OCI-LY3 (cell line): ENCODE results near the gene AIF1.

Experiments used
- H2AFZ ChIP-seq: fragments of 200-600, 300-600 bp; shearing (Covaris generic); 2 replicates; pipeline ENCODE4 v1.6.0; 2014; ENCODE audit warnings: antibody characterized with exemption, low read depth, low read length
- H3K27ac ChIP-seq: fragments of 200-600, 300-600 bp; sonication (generic); 2 replicates; pipeline ENCODE4 v1.5.1; 2014; ENCODE audit warnings: mild to moderate bottlenecking, low read length, moderate library complexity, mixed read lengths
- H3K27me3 ChIP-seq: fragments of 200-600, 300-600 bp; sonication (generic); 2 replicates; pipeline ENCODE4 v1.6.1; 2014; ENCODE audit warnings: low read depth, low read length, mixed read lengths
- H3K36me3 ChIP-seq: fragments of 200-600, 300-600 bp; sonication (generic); replicated peaks from 2 replicates; pipeline ENCODE3; 2014; ENCODE audit warnings: low read depth, low read length, mixed read lengths
- H3K4me1 ChIP-seq: fragments of 300-600, 200-600 bp; sonication (generic); 2 replicates; pipeline ENCODE4 v1.6.1; 2014; ENCODE audit warnings: low read length, mixed read lengths
- H3K4me2 ChIP-seq: fragments of 200-600, 300-600 bp; sonication (generic); 2 replicates; pipeline ENCODE4 v1.6.1; 2014; ENCODE audit warnings: low read length, mixed read lengths
- H3K4me3 ChIP-seq: fragments of 300-600, 200-600 bp; sonication (generic); 2 replicates; pipeline ENCODE4 v1.5.1; 2014; ENCODE audit warnings: antibody characterized with exemption, mild to moderate bottlenecking, low read length, moderate library complexity
- H3K79me2 ChIP-seq: fragments of 300-600, 200-600 bp; shearing (Covaris generic); 2 replicates; pipeline ENCODE4 v1.6.1; 2014; ENCODE audit warnings: mild to moderate bottlenecking, low read length, mixed read lengths
- H3K9ac ChIP-seq: fragments of 300-600, 200-600 bp; shearing (Covaris generic); 2 replicates; pipeline ENCODE4 v1.6.0; 2014; ENCODE audit warnings: mild to moderate bottlenecking, low read length, moderate library complexity
- H3K9me3 ChIP-seq: fragments of 200-600, 300-600 bp; shearing (Covaris generic); 2 replicates; pipeline ENCODE4 v1.6.1; 2014; ENCODE audit warnings: low read length, mixed read lengths; ENCODE audit not compliant: insufficient read depth
- H4K20me1 ChIP-seq: fragments of 200-600, 300-600 bp; sonication (generic); 2 replicates; pipeline ENCODE4 v1.6.1; 2016; ENCODE audit warnings: low read length, mixed read lengths; ENCODE audit not compliant: insufficient read depth
- EZH2phosphoT487 ChIP-seq: fragments of 200-600 bp; shearing (Covaris generic); IDR thresholded peaks from 2 replicates; pipeline ENCODE4 v1.6.1; 2018; ENCODE audit warnings: antibody characterized with exemption, mixed run types, low read depth
- TF ChIP-seq, protein P1 (sequence below): fragments of 200-600, 300-600 bp; sonication (generic); IDR thresholded peaks from 2 replicates; pipeline ENCODE4 v1.5.1; 2014; ENCODE audit warnings: antibody characterized with exemption, low read length, low read depth

AIF1 gene

DNA sequence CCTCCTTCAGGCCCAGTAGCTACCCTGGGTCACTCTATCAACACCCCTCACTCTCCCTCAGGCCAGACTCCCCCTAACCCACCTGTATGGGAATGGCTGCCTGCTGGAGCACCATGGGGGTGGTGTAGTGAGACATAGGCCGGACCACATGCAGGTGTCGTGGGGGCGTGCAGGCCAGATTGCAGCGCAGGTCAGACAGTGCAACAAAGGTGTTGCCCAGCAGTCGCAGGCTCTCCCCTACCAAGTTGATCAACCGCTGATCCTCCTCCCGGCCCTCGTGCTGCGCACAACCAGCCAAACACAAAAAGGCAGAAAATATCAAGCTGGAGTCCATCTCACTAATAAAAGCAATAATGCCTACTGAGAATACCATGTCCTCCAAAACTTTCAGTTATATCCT lies 30.3 kb downstream of the AIF1 start:
- Histone ChIP-seq H3K27ac (no peak overlapping the region), H3K4me2 (no peak overlapping the region), H3K9ac (no peak overlapping the region), H2AFZ (no peak overlapping the region), H4K20me1 (no peaks in the 10 kb centered on the region), H3K27me3 (no peaks in the 10 kb centered on the region), H3K79me2 (peaks cover 14% of the 10 kb centered on the region), H3K36me3 (peaks cover 15% of the 10 kb centered on the region), H3K4me1 (no peaks in the 10 kb centered on the region), H3K4me3 (no peak overlapping the region), H3K9me3 (no peaks in the 10 kb centered on the region)
- no peak for TF ChIP-seq EZH2phosphoT487

DNA sequence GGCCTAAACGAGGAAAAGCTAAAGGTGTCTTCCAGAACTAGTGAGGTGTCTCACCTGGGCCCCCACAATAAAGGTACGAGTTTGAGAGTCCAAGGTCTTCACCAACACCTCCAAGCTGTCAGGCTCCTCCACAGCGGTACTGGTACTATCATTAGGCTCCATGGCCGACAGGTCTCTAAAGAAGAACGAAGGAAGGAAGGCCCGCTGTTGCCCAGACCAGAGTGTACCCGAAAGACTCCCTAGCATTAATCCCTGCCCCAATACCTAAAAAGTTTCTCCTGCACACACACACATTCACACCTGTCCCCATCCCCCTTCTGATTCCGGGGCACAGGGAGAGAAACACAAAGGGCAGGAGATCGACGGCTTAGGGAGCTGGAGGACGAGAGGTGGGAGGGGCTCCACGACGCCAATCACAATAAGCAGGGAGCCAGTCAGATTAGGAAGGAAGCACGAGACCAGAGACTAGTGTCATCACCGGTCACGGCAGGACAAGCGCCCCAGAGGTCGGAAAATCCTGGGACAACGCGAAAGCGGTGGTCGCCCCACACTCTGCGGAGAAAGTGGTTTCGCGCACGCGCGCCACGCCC lies 36.7 kb downstream of the AIF1 start:
- Histone ChIP-seq H3K4me3 (peak overlapping the region; percentile 96), H3K79me2 (peaks cover 39% of the 10 kb centered on the region), H4K20me1 (peaks cover 2% of the 10 kb centered on the region; the same call in 1 of the 2 replicates), H3K9me3 (no peaks in the 10 kb centered on the region), H2AFZ (0 out of 2 replicates have a peak overlapping the region, but pooled peaks have one; percentile 41), H3K27me3 (no peaks in the 10 kb centered on the region), H3K4me1 (peaks cover 8% of the 10 kb centered on the region), H3K9ac (peak overlapping the region; percentile 94), H3K27ac (peak overlapping the region; percentile 91), H3K4me2 (peak overlapping the region; percentile 87), H3K36me3 (peaks cover 10% of the 10 kb centered on the region)
- TF ChIP-seq, protein P1, sequence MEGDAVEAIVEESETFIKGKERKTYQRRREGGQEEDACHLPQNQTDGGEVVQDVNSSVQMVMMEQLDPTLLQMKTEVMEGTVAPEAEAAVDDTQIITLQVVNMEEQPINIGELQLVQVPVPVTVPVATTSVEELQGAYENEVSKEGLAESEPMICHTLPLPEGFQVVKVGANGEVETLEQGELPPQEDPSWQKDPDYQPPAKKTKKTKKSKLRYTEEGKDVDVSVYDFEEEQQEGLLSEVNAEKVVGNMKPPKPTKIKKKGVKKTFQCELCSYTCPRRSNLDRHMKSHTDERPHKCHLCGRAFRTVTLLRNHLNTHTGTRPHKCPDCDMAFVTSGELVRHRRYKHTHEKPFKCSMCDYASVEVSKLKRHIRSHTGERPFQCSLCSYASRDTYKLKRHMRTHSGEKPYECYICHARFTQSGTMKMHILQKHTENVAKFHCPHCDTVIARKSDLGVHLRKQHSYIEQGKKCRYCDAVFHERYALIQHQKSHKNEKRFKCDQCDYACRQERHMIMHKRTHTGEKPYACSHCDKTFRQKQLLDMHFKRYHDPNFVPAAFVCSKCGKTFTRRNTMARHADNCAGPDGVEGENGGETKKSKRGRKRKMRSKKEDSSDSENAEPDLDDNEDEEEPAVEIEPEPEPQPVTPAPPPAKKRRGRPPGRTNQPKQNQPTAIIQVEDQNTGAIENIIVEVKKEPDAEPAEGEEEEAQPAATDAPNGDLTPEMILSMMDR: no peak
- no peak for TF ChIP-seq EZH2phosphoT487

DNA sequence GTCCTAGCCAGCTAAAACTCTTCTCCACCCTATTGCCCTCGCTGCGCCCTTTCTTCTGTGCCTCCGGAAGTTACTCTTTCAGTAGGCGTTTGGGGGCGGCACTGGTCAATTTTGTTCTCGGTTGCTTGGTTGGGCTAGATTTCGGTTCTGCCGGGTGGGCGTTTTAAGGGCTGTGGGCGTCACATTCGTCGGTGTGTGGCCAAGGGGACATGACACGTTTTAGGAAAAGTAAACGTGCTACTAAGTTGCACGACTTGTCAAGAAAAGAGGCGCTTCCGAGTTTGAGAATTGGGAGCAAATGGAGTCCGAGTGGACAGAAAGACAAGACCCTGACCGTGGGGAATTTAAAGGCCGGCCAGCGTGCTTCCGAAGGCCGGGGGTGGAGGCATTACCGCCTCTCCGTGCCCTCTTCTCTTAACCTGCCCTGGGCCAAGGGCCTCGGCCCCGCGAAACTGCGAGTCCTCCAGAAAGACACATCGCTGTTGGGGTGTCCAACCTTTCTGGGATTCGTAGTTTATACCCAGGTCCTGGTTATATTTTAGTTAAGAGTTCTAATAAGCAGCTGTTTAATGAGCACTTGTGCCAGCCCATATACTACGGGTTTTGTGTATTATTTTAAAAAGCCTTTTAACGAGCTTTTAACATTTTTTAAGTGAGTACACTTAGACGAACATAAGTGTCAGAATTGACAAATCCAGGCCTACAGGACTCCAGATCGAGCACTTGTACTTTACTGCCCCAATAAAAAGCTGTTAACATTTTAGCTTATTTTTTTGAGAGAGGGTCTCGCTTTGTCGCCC lies 38.1 kb downstream of the AIF1 start:
- H3K9me3 ChIP-seq: no peaks in the 10 kb centered on the region
- peaks cover 2% of the 10 kb centered on the region; the same call in 1 of the 2 replicates for H4K20me1 ChIP-seq
- no peaks in the 10 kb centered on the region for H3K27me3 ChIP-seq
- peak overlapping the region; percentile 94 for H3K9ac ChIP-seq
- no peak for TF ChIP-seq EZH2phosphoT487
- TF ChIP-seq, protein P1: no peak; the same call in 1 of the 2 replicates
- peak overlapping the region; percentile 87 for H3K4me2 ChIP-seq
- peaks cover 6% of the 10 kb centered on the region for H3K36me3 ChIP-seq
- peak overlapping the region; percentile 91 for H3K27ac ChIP-seq
- H3K4me1 ChIP-seq: peaks cover 8% of the 10 kb centered on the region
- H3K79me2 ChIP-seq: peaks cover 39% of the 10 kb centered on the region
- H2AFZ ChIP-seq: no peak overlapping the region
- peak overlapping the region; percentile 96 for H3K4me3 ChIP-seq

DNA sequence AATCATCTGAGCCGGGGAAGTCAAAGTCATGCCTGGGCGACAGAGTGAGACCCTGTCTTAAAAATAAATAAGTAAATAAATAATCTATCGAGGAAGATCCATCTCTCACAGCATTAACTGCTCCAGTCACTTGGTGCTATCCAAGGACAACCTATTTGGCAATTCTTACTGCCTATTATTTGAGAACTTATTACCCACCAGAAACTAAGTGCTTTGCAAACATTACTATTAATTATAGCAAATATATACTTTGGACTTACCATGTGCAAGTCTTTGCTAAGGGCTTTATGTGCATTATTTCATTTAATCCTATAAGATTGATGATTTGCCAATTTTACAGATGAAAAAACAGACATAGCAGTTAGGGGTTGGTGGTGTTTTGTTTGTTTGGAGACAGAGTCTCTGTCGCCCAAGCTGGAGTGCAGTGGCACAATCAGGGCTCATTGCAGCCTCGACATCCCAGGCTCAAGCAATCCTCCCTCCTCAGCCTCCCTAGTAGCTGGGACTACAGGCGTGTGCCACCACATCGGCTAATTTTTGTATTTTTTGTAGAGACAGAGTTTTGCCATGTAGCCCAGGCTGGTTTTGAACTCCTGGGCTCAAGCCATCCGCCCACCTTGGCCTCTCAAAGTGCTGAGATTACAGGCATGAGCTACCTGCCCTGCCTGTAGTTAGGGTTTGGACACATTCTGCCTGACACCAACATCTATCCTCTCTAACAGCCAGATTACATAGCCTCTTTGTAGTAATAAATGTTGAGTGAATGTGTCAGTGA lies 39.7 kb downstream of the AIF1 start:
- H2AFZ ChIP-seq: no peak overlapping the region
- no peak overlapping the region for H3K27ac ChIP-seq
- no peaks in the 10 kb centered on the region for H3K9me3 ChIP-seq
- H3K27me3 ChIP-seq: no peaks in the 10 kb centered on the region
- TF ChIP-seq, protein P1: no peak
- no peak for TF ChIP-seq EZH2phosphoT487
- peaks cover 41% of the 10 kb centered on the region for H3K79me2 ChIP-seq
- peaks cover 14% of the 10 kb centered on the region for H3K4me1 ChIP-seq
- H3K4me3 ChIP-seq: no peak overlapping the region
- no peak overlapping the region for H3K4me2 ChIP-seq
- H3K9ac ChIP-seq: no peak overlapping the region
- H4K20me1 ChIP-seq: peaks cover 2% of the 10 kb centered on the region; the same call in 1 of the 2 replicates
- no peaks in the 10 kb centered on the region for H3K36me3 ChIP-seq
